ENCODE results near the gene CUL7. TPM values are rescaled to one million over a fixed set of nuclear protein-coding genes. Genes with fewer than 3 reads are reported as not detected.
"Not testable (repeated sequence)": the region's sequence is repeated elsewhere in the genome, so short reads cannot be mapped to it uniquely, and the experiment has no call there.

Gene CUL7
- 28.0 and 45.0 TPM in 2 replicates for total RNA-seq

GRCh38 chr6:43053545-43054205, at the start of gene CUL7:
Gene CUL7 (minus strand): TSS chr6:43053851. CDS start chr6:43052788, 1,063 bp downstream.
- peak; percentile 87 for DNase-seq (ENCODE audit: low read depth)

GRCh38 chr6:43101497-43101896, 47.8 kb upstream of the CUL7 start:
- no peak for DNase-seq (ENCODE audit: low read depth)

GRCh38 chr6:43097502-43097901, 43.9 kb upstream of the CUL7 start:
- DNase-seq (ENCODE audit: low read depth), result no peak

DNA sequence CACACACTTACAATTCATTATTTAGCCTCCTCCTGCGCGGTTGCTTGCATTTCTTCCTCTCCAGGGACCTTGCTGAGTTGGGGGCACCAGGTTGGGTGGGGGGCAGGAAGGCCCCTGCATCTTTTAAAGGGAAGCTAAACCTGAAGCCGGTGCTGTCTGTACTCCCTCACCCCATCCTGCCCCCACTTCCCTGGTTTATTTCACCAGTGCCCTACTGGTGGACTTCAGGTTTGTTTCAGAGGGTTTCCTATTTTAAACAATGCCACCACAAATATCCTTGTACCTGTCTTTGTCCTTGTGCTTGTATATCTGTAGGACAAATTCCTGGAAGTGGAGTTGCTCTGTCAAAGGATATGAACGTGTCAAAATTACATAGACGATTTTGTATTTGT, 43.4 kb upstream of the CUL7 start:
- no peak for DNase-seq (ENCODE audit: low read depth)

DNA sequence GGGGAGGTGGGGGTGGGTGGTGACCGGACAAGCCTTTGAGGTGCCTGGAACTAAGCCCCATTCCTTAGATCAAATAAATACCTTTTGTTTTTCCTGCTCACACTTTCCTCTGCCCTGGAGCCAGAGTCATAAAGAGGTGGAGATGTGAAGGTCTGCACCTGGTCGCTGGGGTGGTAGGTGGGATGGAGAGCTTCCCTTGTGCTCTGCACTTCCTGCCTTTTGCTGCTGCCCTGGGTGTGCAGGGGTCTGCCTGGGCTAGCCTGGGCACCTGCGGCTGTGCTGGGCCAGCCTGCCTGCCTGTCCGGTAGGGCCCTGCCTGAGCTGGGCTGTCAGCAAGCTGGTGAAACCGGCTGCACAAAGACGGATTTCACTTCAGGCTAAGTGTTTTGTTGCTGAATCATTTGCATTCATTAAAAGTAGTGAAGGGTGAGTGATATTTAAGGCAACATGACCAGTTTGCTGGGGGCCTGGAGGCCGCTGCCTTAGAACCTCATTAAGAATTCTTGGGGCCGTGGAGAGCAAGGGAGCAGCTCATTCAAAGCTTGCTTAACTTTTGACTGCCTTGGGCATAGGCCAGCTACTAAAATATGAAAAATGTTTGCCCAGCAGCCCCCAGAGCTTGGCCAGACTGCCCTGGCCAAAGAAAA, 42.9 kb upstream of the CUL7 start:
- peak; percentile 96 for DNase-seq (ENCODE audit: low read depth)

- no peak for DNase-seq (ENCODE audit: low read depth)
Observed at GRCh38 chr6:43095939-43096338, 42.3 kb upstream of the CUL7 start.

DNA sequence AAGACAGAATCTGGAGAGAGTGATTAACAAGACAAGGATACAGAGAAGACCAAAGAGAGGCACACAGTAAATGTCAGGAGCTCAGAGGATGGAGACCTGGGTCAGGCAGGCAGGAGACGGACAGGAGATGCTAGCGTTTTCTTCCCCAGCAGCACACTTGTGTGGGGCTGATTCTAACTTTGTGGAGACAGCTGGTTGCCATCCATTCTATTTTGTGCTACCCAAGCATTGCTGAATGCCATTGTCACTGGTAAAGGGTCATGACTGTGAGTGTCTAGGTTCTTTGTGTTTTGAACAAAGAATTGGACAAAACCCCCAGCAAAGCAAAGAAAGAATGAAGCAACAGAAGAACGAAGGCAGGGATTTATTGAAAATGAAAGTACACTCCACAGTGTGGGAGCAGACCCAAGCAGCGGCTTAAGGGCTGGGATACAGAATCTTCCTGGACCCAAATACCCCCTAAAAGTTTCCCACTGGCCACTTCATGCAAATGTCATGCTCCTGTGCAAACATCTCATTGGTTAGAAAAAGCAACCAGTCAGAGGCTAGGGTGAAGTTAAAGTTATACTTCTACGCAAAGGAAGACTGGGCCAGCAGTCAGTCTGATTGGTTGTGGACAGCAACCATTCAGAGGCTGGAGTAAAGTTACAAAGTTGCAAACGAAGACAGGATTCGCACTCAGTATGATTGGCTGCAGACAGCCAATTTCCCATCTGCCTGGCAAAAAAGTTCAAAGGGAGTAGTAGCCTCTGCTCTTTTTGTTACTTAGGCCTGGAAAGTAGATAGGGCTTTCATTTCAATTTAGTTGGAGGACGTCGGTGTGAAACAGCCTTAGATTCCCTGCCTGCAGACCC, 40.0 kb upstream of the CUL7 start:
- DNase-seq (ENCODE audit: low read depth), result peak; percentile 86

DNA sequence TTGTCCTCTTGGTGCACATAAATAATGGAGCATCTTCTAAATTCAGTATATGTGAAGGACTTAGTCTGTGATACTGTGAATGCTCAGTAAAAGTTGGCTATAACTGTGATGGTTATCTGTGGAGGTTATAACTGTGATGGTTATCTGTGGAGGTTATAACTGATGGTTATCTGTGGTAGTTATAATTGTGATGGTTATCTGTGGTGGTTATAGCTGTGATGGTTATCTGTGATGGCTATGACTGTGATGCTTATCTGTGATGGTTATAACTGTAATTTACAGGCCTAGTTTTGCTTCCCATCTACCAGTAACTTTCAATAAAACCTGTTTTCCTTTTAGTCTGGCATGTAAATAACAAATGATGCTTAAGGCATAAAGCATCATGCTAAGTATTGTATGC, 39.0 kb upstream of the CUL7 start:
- no peak for DNase-seq (ENCODE audit: low read depth)

DNA sequence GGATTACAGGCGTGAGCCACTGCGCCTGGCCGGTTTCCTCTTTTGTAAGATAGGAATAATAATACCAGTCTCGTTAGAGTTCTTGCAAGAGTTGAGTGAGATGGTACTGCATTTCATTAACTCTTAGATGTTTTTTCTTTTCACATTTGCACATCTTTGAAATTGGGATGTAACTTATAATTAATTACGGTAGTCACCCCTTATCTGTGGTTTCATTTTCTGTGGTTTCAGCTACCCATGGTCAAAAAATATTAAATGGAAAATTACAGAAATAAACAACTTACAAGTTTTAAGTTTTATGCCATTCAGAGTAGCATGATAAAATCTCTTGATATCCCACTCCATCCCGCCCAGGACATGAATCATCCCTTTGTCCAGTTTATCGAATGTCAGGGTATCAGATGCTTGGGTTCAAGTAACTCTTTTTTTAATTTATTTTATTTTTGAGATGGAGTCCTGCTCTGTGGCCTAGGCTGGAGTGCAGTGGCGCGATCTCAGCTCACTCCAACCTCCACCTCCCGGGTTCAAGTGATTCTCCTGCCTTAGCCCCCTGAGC, 37.9 kb upstream of the CUL7 start:
- no peak for DNase-seq (ENCODE audit: low read depth)

DNA sequence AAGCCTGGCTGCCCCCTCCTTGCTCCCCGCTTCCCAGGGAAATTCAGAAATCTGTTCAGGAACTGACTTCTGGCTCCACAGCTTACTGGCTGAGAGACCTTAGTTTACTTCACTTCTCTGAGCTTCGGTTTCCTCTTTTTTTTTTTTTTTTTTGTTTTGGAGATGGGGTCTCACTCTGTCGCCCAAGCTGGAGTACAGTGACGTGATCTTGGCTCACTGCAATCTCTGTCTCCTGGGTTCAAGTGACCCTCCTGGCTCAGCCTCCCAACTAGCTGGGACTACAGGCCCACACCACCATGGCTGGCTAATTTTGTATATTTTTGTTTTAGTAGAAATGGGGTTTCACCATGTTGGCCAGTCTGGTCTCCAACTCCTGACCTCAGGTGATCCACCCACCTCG, 37.4 kb upstream of the CUL7 start:
- DNase-seq (ENCODE audit: low read depth), result no peak

DNA sequence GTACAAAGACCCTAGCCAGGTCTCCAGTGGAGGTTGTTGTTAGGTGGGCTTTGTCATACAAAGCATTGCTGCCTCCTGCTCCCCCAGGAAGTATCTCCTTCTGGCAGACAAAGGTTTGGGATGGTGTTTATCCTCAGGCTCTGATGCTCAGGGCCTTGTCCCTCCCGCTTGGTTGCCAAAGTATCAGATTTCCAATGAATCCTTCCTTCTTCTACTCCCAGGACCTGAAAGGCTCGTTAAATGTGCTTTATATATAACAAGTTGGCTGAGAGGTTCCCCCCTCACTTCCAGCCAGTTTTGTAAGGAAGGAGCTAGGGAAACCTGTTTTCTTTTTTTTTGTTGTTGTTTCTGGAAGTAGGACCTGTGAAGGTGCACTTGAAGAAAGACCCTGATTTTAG, 36.9 kb upstream of the CUL7 start:
- DNase-seq (ENCODE audit: low read depth), result no peak

DNA sequence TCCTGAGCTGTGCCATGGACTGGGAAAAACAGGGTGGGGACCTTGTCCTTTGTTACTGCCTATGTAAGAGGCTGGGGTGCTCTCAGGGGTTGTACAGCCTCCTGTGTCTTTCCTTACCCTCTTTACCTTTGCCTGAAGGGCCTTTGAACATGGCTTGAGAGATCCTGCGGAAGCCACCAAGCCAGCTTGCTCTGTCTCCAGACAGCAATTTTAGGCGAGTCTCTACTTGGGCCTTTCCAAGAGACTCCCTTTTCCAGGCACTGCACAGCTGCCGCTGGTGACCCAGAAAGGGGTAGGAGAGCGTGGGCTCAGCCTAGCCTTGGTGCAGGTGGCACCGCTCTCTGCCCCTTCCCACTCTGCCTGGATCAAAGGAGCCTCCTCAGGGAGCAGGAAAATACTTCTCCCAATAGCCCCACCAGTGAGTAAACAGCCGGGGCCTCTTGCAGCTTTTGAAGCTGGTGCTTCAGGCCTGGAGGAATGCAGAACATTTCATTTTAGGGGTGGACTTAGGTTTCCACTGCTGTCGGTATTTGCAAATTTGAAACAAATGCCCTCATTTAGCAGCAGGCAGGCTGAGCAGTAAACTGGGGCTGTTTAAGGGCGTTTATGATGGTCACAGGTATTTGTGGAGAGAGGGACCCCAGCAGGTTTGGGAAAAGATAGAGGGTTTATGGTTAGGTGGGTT, 36.4 kb upstream of the CUL7 start:
- no peak for DNase-seq (ENCODE audit: low read depth)

GRCh38 chr6:43089467-43089866, 35.8 kb upstream of the CUL7 start:
- peak; percentile 60 for DNase-seq (ENCODE audit: low read depth)

- peak; percentile 54 for DNase-seq (ENCODE audit: low read depth)
Observed at GRCh38 chr6:43088654-43089056, 35.0 kb upstream of the CUL7 start.

DNA sequence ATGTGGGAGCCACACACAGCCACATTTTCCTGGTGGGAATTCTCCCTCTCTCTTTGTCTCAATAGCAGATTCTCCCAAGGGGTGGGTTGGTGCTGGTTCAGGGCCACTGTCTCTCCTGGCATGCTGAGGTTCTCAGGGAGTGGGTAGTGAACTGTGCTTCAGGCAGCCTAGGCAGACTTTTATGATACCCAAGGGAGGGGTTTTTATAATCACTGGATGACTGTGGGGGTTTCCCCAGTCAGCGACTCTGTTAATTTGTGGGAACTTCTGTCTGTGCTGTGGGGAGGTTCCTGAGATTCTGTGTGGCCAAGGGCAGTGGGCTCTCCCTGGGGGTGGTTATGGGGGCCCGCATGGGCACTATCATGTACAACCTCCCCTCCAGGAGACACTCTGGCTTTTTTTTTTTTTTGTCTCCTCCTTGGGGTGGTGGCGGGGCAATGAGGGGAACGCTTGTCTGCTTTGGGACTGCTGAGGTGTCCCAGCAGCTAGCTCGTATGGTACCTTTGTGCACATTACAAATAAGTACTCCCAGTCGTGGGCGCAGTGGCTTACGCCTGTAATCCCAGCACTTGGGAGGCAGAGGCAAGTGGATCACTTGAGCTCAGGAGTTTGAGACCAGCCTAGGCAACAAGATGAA, 32.5 kb upstream of the CUL7 start:
- no peak for DNase-seq (ENCODE audit: low read depth)

DNA sequence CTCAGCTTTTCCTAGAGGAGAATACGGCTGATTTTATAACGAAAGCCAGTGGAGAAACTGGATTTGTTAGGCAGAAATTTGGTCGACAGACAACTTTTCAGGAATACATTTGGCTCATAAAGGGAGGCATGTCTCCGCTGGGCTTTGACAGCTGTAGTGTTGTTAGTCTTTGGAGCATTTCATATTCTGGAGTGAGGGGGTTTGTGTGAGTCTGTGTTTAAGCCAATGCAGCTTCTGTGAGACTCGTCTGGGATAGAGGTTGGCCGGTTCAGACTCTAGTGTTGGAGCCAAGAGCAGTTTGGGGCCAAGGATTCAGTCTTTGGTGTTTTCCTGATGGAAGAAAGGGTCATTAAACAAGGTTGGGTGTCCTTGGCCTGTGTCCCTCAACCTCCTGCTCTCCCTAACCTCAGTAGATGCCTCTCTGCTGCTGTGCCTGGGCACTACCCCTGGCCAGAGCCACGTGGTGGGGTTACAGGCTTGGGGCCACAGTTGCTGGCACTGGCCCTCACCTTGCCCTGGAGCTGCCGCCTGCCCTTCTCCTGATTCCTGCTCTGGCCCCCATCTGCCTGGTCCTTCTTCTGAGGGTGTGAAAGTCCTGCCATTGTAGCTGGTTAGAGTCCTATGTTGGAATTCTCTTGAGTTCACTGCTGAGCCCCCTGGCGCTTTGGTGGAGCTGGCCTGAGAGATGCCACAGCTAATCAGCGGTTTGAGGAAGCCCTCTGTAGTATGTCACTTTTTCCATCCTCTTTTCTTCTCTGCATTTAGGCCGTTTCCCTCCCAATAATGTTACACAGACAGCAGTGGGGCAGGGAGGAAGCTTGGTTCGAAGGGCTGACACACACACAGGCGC, 29.4 kb upstream of the CUL7 start:
- no peak for DNase-seq (ENCODE audit: low read depth)

DNA sequence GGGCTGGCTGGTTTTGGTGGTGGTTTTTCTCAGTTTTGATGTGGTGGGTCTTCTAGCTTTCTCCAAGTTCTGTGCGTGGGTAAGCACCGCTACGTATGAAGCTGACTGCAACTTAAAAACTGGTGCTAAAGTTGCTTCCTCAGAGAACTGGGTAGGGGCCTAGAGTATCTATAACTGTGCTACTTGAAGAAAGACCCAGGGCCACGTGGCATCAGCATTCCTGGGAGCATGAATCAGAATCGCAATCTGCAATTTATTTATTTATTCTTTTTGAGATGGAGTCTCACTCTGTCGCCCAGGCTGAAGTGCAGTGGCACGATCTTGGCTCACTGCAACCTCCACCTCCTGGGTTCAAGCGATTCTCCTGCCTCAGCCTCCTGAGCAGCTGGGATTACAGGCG, 28.3 kb upstream of the CUL7 start:
- DNase-seq (ENCODE audit: low read depth), result not testable (repeated sequence)

DNA sequence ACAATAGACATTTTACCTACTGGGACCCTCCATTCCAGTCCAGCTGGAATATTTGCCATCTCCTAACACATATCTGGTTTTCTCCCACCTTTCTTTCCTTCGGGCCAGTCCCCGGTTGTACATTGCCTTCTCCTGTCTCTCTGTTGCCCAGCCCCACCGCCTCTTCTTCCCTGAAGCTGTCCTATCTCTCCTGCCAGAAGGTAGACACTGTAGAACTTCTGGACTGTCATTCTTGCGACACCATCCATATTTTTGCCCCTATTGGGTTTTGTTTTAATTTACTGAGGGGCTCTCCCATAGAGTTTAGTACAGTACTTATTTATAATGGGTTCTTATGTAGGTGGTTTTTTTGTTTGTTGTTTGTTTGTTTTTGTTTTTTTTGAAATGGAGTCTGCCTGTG, 27.4 kb upstream of the CUL7 start:
- no peak for DNase-seq (ENCODE audit: low read depth)

- no peak for DNase-seq (ENCODE audit: low read depth)
Observed at GRCh38 chr6:43078691-43079090, 25.0 kb upstream of the CUL7 start.

DNA sequence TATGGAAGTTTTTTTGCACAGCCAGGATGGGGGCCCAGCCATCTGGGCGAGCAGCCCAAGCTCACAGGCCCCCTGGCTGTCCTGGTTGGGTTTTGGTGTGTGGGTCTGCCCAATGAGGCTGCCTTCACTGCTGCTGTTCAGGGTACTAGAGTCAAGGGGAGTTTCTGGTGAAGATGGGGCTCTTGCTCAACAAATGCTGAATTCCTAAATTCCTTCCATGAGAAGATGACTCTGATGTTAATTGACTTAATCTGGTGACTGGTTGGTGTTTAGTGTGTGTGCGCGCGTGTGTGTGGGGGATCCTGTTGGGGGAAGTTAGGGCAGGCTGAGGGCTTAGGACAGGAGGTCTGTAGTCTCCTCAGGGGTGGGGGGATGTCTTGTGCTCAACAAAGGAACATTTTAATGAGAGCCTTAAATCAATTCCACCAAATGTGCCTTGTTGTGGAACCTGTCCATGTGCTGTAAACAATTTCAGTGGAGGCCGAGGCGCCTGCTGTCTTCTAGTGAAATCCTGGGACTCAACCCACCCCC, 24.4 kb upstream of the CUL7 start:
- DNase-seq (ENCODE audit: low read depth), result no peak

All from renal cortical epithelial cell (primary cell).